GM12872 (cell line): Measurements from ENCODE around the gene TBC1D22A.

ENCODE experiments used
- CTCF ChIP-seq: IDR thresholded peaks from 3 replicates; pipeline ENCODE4 v1.5.1; 2011; ENCODE audit warnings: low read depth, mild to moderate bottlenecking, low read length, moderate library complexity; ENCODE audit not compliant: insufficient read depth

Gene TBC1D22A

GRCh38 chr22:47205081-47205491 is 442.6 kb downstream of the TBC1D22A start:
- TF ChIP-seq CTCF, result no peak

GRCh38 chr22:47205554-47205953 is 443.1 kb downstream of the TBC1D22A start:
- TF ChIP-seq CTCF, result no peak

GRCh38 chr22:47206164-47206563 is 443.7 kb downstream of the TBC1D22A start:
- TF ChIP-seq CTCF, result no peak

- no peak for TF ChIP-seq CTCF
Observed at GRCh38 chr22:47206666-47207218, 444.3 kb downstream of the TBC1D22A start.

- no peak for TF ChIP-seq CTCF
Observed at GRCh38 chr22:47207387-47207786, 444.9 kb downstream of the TBC1D22A start.

GRCh38 chr22:47207846-47208554 is 445.6 kb downstream of the TBC1D22A start:
- TF ChIP-seq CTCF, result no peak

DNA sequence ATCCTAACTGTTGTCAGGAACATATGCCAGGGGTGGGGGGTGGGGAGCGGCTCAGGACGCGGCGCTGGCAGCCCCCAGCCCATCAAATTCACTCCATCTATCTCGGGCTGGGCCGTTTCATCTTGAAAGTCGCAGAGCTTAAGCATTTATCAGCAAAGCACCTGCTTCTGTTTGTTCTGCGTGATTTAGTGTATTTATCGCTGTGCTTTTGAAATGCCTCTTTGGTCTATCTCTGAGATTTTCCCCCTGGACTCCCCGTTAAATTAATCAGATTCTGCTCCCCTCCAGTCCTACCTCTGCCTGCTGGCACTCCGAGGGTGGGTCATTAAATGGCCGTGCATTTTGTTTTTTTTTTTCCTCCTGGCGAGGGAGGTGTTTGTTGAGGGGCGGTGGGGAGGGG is 446.2 kb downstream of the TBC1D22A start:
- TF ChIP-seq CTCF, result no peak
